Sigmoid colon (tissue), 4 donors: ENCODE results near the gene TMPRSS9.

Source experiments
- CTCF ChIP-seq, 4 experiments: fragments of 450-650 bp in 3 of 4; fragments of 200-600 bp in 1 of 4; IDR thresholded peaks; one replicate each; pipeline ENCODE4 v1.5.1; 2016 to 2019; ENCODE audit warnings: antibody characterized with exemption in 4 of 4, mild to moderate bottlenecking in 3 of 4, moderate library complexity in 2 of 4
- EP300 ChIP-seq, 4 donors: sonication (generic); formaldehyde crosslinking; IDR thresholded peaks; one replicate each; pipeline ENCODE4 v1.6.1; 2017; ENCODE audit warnings: antibody characterized with exemption in 4 of 4
- POLR2A ChIP-seq, 2 donors: fragments of 450-650 bp; IDR thresholded peaks; one replicate each; pipeline ENCODE4 v1.6.1; 2016; ENCODE audit warnings: antibody characterized with exemption in 2 of 2, mild to moderate bottlenecking in 2 of 2, moderate library complexity in 2 of 2
- POLR2AphosphoS5 ChIP-seq, 4 donors: sonication (generic); formaldehyde crosslinking; IDR thresholded peaks; one replicate each; pipeline ENCODE4 v1.6.1; 2017; ENCODE audit warnings: antibody characterized with exemption in 4 of 4

GRCh38 chr19:2441096-2441752 lies 81.2 kb downstream of the TMPRSS9 start:
- TF ChIP-seq CTCF (IDR thresholded peaks at IDR 0.05) (no peak), EP300 (IDR thresholded peaks at IDR 0.05) (no peak), POLR2AphosphoS5 (IDR thresholded peaks at IDR 0.05) (no peak), POLR2A (IDR thresholded peaks at IDR 0.05) (no peak)
